GM10266 (cell line): ENCODE data around the gene NRBP1.
A peak's percentile ranks its signal among the peaks of the same experiment; 100 is the strongest.

Experiments used
- DNase-seq: peaks from one replicate; pipeline ENCODE4 v3.0.0; 2012; ENCODE audit errors: extremely low spot score
- TF ChIP-seq, protein P1 (sequence below): IDR thresholded peaks from 2 replicates; pipeline ENCODE4 v1.5.1; 2012; ENCODE audit warnings: mild to moderate bottlenecking, low read depth; ENCODE audit not compliant: control insufficient read depth, insufficient read depth; ENCODE audit errors: missing control alignments

NRBP1 gene

DNA sequence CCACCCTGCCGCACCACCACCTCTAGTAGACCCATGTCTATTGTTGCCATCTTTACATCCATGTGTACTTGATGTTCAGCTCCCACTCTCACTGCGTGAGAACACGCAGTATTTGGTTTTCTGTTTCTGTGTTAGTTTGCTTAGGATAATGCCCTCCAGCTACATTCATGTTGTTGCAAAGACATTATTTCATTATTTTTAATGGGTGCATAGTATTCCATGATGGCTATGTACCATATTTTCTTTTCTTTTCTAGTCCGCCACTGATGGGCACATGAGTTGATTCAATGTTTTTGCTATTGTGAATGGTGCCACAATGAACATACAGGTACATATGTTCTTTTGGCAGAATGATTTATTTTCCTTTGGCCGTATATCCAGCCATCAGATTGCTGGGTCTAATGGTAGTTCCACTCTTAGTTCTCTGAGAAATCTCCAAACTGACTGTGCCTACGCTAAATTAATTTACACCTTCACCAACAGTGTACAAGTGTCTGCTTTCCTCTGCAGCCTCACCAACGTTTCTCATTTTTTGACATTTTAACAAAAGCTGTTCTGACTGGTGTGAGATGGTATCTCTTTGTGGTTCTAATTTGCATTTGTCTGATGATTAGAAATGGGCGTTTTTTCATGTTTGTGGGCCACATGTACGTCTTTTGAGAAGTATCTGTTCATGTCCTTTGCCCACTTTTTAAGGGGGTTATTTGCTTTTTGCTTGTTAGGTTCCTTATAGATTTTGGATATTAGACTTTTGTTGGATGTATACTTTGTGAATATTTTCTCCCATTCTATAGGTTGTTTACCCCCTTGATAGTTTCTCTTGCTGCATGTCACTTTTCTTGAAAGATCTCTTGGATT lies 37.4 kb upstream of the NRBP1 start:
- DNase-seq, result no peak
- TF ChIP-seq, protein P1, sequence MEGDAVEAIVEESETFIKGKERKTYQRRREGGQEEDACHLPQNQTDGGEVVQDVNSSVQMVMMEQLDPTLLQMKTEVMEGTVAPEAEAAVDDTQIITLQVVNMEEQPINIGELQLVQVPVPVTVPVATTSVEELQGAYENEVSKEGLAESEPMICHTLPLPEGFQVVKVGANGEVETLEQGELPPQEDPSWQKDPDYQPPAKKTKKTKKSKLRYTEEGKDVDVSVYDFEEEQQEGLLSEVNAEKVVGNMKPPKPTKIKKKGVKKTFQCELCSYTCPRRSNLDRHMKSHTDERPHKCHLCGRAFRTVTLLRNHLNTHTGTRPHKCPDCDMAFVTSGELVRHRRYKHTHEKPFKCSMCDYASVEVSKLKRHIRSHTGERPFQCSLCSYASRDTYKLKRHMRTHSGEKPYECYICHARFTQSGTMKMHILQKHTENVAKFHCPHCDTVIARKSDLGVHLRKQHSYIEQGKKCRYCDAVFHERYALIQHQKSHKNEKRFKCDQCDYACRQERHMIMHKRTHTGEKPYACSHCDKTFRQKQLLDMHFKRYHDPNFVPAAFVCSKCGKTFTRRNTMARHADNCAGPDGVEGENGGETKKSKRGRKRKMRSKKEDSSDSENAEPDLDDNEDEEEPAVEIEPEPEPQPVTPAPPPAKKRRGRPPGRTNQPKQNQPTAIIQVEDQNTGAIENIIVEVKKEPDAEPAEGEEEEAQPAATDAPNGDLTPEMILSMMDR, result no peak

DNA sequence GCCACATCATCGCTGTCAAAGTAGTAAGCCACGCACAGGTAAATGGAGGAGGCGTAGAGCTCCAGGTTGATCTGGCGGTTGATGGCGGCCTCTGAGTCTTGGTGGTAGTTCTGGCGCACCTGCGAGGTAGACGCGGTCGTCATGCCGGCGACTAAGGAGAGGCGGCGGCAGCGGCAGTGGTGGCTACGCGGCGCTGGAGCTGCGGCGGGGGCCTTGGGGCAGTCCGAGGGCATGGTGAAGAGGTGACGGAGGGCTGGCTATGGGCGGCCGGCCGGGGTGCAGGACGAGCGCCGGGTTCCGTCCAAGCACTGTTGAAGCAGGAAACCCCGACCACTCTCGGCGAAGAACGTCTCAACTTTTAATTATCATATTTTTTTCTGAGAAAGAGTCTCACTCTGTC lies 35.2 kb upstream of the NRBP1 start:
- DNase-seq, result no peak
- TF ChIP-seq, protein P1, result no peak

DNA sequence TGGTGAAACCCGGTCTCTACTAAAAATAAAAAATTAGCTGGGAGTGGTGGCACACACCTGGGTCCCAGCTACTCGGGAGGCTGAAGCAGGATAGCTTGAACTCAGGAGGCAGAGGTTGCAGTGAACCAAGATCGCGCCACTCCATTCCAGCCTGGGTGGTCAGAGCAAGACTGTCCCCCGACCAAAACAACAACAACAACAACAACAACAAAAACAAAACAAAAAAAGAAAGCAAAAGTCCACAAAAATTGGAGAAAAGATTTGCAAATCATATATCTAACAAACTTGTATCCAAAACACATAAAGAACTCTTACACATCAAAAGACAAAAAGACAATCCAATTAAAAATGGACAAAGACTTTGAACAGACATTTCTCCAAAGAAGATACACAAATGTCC lies 29.5 kb upstream of the NRBP1 start:
- no peak for DNase-seq
- TF ChIP-seq, protein P1, result no peak

DNA sequence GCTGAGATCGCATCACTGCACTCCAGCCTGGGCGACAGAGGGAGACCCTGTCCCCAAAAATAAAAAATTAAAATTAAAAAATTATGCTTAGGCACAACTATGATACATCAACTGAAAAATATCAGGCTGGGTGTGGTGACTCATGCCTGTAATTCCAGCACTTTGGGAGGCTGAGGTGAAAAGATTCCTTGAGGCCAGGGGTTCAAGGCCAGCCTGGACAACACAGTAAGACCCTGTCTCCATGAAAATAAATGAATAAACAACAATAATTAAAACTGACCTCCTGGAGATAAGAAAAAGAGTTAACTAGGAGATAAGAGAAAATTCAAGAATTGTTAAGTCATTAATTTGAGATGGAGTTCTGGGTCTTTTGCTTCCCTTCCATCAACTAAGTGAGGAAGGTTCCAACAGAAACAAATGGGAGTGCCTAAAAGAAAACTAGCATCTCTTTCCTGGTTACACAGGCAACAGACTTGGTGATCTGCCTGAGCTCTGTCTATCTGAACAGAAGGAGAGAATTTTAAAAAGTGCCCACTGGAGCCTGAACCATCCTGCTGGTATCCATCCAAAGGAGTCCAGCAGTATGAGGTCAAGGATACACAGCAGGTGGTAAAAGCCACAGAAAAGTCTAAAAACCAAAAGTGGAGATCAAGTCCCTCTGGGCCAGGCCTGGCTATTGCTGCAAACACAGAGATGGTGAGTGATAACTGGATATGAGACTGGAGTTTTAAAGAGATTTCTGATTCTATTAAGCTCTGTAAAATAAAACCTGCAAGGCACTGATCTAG lies 27.9 kb upstream of the NRBP1 start:
- no peak for DNase-seq
- TF ChIP-seq, protein P1, result no peak

DNA sequence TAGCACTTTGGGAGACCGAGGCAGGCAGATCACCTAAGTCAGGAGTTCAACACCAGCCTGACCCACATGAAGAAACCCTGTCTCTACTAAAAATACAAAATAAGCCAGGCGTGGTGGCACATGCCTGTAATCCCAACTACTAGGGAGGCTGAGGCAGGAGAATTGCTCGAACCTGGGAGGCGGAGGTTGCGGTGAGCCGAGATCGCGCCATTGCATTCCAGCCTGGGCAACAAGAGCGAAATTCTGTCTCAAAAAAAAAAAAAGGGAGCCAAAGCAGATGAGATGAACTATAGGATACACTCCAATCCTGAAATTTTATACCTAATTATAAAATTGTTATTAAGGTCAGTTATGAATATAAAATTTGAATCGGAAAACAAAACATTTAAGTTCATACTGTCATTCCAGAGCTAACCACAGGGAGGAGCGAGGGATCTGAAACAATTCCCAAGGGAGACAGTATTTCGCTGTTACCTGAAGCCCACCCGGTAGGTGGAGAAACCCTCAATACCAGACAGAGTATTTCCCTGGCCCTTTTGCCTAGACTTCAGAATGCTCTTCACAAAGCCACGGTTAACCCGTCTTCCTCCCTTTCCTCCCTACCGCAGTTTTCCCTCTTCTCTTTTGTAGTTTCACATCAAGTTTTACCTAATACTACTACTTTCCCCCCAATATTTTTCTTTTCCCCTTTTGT lies 20.5 kb upstream of the NRBP1 start:
- TF ChIP-seq, protein P1, result peak; percentile 30
- DNase-seq, result no peak

DNA sequence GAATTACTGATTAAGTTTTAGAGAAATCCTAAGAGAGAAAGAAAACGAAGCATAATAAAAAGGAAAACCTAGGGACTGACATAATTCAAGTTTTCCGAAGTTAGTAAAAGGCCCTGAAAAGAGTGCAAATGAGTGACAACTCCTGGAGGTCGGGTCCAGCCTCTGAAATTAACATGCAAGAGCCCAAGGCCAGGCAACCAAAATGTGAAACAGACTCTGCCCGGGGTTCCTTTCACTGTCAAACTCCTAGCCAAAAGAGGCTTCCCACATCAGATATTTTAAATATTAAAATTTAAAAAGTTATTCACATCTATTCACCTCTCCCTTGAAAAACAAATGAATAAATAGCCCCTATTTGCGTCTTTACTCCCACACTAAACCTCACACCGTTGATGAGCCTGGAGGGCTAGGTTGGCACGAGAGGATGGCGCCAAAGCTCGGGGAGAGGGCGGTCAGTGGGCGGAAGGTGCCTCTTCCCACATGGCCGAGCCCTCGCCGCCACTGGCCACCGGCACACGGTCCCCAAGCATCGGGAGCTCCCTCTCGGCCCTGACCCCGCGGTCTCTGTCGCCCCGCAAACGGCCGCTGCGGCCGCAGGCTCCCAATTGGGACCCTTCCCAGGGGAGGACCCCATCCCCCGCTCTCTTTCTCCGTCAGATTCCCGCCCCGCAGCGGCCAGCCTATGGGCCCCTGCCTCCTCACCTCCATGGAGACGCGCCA lies 19.7 kb upstream of the NRBP1 start:
- DNase-seq, result peak; percentile 51
- TF ChIP-seq, protein P1, result no peak
